Measurements from ENCODE around the gene CYB5D1.

DNA sequence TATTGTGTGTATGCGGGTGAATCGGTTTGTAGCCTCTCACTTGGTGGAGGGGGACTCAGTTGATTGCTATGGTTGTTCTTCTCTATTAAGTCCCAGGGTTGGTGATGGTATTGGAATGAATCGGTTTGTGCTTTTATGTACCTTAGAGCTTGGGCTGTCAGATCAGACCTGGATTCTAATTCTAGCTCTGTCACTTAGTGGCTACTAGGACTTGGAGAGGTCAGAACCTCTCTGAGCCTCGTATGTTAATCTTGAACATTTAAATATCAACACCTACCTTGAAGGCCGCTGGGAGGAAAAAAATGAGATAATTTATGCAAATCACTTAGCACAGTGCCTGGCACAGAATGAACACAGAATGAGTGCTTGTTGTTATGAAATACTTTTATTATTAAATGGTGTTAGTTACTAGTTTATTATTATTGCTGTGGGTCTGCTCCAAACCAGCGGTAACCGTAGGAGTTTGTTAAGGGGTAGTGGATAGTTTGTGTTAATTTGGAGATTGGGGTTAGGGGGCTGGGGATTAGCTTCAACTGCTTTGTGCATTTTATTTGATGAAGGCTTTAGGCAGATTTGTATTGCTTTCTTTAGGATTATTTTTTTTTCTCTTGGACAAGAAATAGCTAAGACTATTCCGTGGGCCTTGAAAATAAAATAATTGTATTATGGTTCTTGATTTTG lies 20.3 kb upstream of the CYB5D1 start:
- TF ChIP-seq, protein P1, sequence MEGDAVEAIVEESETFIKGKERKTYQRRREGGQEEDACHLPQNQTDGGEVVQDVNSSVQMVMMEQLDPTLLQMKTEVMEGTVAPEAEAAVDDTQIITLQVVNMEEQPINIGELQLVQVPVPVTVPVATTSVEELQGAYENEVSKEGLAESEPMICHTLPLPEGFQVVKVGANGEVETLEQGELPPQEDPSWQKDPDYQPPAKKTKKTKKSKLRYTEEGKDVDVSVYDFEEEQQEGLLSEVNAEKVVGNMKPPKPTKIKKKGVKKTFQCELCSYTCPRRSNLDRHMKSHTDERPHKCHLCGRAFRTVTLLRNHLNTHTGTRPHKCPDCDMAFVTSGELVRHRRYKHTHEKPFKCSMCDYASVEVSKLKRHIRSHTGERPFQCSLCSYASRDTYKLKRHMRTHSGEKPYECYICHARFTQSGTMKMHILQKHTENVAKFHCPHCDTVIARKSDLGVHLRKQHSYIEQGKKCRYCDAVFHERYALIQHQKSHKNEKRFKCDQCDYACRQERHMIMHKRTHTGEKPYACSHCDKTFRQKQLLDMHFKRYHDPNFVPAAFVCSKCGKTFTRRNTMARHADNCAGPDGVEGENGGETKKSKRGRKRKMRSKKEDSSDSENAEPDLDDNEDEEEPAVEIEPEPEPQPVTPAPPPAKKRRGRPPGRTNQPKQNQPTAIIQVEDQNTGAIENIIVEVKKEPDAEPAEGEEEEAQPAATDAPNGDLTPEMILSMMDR (IDR thresholded peaks at IDR 0.05; ENCODE audit: borderline replicate concordance, extremely low read depth, low read length, poor library complexity, severe bottlenecking) = no peak
- no peak for TF ChIP-seq EZH2 (IDR thresholded peaks at IDR 0.05; ENCODE audit: borderline replicate concordance, low read depth, low read length, severe bottlenecking)

Data from DND-41 (cell line).